Measurements from ENCODE around the gene PLXDC2.
"Not testable (repeated sequence)": the region's sequence is repeated elsewhere in the genome, so short reads cannot be mapped to it uniquely, and the experiment has no call there.

Gene PLXDC2

DNA sequence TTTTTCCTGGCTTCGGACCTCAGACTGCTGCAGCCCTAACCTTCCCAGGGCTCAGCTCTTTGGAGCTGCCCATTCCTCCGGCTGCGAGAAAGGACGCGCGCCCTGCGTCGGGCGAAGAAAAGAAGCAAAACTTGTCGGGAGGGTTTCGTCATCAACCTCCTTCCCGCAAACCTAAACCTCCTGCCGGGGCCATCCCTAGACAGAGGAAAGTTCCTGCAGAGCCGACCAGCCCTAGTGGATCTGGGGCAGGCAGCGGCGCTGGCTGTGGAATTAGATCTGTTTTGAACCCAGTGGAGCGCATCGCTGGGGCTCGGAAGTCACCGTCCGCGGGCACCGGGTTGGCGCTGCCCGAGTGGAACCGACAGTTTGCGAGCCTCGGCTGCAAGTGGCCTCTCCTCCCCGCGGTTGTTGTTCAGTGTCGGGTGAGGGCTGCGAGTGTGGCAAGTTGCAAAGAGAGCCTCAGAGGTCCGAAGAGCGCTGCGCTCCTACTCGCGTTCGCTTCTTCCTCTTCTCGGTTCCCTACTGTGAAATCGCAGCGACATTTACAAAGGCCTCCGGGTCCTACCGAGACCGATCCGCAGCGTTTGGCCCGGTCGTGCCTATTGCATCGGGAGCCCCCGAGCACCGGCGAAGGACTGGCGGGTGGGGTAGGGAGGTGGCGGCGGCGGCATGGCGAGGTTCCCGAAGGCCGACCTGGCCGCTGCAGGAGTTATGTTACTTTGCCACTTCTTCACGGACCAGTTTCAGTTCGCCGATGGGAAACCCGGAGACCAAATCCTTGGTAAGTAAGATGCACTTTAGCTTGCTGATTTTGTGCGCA, at the start of gene PLXDC2:
TSS of gene PLXDC2 (plus strand) at position 22 of the 820 bp plus-strand sequence.
- peak in 39 of 51 donors; percentile 28 to 92 (median 55) for DNase-seq

GRCh38 chr10:19767876-19768275, 48.4 kb upstream of the PLXDC2 start:
- DNase-seq = no peak

GRCh38 chr10:19769826-19770225, 46.4 kb upstream of the PLXDC2 start:
- not testable (repeated sequence) for DNase-seq

DNA sequence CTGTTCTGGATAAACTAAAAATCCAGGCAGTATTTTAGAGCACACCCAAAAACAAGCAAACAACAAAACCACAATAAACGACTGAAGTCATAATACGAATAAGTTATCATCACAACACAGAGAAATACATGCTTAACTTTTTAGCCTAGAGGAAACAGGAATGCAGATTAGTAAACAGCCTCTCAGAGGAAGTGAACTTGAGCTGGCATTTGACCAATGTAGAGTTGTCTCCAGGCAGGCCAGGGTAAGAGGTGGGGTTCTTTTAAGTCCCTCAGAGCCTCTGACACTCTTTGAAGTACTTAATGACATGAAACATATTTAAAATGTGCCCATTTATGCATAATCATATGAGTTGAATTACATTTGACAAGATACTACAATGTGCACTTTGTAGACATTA, 43.3 kb upstream of the PLXDC2 start:
- no peak for DNase-seq

GRCh38 chr10:19775296-19775695, 40.9 kb upstream of the PLXDC2 start:
- DNase-seq = no peak

GRCh38 chr10:19777806-19778205, 38.4 kb upstream of the PLXDC2 start:
- DNase-seq = no peak

DNA sequence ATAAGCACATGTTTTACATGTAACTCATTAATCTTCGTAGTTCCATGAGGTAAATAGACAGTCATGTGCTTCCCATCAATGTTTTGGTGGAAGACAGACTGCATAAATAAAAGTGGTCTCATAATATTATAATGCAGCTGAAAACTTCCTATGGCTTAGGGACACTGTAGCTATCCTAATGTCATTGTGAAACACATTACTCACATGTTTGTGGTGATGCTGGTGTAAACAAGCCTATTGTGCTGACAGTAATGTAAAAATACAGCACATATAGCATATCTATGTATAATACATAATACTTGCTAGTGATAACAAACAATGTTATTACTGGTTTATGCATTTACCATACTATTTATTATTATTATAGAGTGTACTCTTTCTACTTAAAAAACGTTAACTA, 37.2 kb upstream of the PLXDC2 start:
- DNase-seq = no peak

DNA sequence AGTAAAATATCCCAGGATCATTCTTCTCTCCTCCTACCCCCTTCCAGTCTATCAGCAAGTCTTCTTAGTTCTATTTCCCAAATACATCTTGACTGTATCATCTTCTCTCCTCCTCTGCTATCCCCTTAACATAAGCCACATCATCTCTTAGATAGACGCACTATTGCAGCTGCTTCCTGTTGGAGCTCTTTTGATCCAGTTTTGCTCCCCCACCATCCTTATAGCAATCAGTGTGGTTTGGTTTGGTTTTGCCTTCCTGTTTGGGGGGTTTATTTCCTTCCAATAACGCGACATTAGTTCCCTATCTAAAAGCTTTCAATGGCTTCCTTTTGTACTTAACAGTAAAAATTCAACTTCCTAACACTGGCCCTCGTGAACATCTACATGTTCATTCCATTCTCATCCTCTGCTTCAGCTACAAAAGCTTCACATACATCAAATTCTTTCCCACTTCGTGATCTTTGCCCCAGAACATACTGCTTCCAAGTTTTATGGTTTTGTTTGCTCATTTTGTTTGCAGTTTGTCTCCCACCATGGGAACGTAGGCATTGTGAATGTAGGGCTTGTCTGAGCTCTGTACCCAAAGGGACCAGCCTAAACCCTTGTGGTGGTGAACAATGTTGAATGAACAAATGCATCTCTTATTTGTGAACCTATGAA, 33.7 kb upstream of the PLXDC2 start:
- no peak for DNase-seq

DNA sequence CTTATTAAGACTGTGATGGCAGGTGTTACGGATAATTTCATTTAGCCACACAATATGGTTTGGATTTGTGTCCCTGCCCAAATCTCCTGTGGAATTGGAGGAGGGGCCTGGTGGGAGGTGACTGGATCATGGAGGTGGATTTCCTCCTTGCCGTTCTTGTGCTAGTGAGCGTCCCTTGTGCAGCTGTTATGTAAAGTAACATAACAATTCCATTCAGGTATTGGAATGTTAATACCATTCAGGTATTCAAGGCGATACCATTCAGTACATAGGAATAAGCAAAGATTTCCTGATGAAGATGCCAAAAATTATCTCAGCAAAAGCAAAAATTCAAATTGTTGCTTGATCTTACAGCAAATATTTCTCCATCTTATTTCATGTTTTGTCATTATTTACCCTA, 32.5 kb upstream of the PLXDC2 start:
- no peak for DNase-seq

DNA sequence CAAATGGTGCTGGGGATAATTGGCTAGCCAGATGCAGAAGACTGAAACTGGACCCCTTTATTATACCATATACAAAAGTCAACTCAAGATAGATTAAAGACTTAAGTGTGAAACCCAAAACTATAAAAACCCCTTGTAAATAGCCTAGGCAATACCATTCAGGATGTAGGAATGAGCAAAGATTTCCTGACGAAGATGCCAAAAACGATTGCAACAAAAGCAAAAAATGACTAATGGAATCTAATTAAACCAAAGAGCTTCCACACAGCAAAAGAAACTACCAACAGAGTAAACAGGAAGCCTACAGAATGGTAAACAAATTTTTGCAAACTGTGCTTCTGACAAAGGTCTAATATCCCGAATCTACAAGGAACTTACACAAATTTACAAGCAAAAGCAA, 30.9 kb upstream of the PLXDC2 start:
- no peak for DNase-seq

DNA sequence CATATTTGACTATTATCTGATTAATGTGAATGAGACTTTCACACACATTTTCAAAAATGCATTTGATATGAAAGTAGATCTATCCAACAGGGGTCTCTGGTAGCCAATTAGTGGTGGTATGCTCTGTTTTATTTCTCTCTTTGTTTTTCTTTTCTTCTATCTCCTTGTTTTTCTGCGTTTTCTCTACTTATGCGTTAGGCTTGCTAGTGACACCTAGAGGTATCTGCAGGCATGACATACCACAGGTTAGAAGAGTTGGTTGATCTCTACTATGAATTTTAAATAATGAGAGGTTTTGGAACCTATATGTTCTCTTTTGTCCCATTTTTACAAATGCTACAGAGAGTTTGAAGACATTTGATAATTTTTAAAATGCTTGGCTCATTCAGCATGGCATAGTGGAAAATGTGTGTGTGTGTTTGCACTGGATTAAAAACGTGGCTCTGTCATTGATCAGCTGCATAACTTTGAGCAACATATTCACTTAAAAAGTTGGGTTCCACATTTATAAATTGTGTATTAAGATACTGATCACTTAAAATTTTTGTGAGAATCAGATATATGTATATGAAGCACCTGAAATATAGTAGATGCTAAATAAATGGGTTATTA, 28.1 kb upstream of the PLXDC2 start:
- peak in 6 of 51 donors; percentile 0 to 13 (median 5) for DNase-seq

DNA sequence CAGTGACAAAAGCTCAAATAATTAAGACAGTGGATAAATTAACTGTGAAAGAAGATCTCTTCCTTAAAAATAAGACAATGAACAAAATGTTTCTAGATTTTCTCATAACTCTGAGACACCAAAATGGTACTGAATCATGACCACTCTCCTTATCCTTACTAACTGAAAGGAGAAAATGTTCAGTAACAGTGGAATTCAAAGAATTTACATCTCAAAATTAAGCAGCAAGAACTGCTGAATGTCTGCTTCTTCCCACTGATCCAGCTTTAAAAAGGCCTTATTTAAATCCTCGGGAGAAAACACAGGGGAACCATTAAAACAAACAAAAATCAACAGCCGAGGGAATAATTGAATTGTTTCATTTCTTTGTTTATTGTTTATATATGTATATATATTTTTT, 27.3 kb upstream of the PLXDC2 start:
- DNase-seq = no peak

DNA sequence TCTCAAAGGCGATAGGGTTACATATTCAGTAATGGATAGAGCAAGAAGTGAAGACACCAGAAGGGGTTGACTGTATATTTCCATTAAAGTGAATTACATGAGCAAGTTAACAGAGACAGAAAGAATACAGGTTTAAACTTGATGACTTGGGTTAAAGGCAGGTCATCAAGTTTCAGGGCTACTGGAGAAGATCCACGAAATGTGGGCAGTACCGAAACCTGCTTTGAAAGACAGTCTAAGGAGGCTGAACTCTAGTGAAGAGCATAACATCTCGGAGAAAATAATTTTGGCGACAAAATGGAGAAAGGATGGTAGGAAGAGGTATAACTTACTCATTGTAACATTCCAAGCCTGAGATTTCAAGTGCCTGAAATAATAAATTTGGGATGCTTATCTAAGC, 26.6 kb upstream of the PLXDC2 start:
- DNase-seq = no peak

DNA sequence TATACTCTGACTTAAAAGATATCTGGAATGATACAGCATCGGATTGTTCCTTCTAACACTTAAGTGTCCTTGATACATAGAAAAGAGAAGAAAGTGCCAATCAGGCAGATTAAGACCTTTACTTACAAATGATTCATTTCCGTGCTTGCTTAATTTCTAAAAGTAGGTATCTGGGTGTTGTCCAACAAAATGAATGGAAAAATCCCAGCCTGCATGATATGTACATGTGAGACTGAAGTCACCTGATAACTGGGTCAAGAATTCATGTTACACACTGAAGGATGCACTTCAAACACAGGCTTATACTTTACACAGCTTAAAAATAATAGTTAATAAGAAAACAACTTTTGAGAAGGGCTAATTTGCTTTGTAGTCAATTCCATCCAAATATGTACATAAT, 25.2 kb upstream of the PLXDC2 start:
- no peak for DNase-seq

DNA sequence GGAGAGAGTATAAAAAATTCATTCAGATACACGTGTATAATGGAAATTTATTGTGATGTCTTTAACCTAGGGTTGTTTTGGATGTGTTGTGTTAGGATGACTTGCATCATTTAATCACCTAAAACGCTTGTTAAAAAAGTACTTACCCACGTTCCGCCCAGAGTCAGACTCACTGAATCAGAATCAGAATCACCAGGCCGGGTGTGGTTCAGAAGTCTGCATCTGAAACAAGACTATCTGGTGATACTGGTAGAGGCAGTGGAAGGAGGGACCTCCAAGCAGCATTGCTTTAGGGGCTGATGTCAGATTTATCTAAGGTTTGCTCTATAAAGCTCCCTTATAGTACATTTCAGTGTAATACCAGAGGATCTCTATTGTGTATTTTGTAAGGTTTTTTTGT, 20.5 kb upstream of the PLXDC2 start:
- no peak for DNase-seq

- DNase-seq = no peak
Measured at GRCh38 chr10:19800161-19800560, 16.1 kb upstream of the PLXDC2 start.

GRCh38 chr10:19801369-19801768, 14.9 kb upstream of the PLXDC2 start:
- no peak for DNase-seq

- no peak for DNase-seq
Measured at GRCh38 chr10:19803676-19804075, 12.6 kb upstream of the PLXDC2 start.

DNA sequence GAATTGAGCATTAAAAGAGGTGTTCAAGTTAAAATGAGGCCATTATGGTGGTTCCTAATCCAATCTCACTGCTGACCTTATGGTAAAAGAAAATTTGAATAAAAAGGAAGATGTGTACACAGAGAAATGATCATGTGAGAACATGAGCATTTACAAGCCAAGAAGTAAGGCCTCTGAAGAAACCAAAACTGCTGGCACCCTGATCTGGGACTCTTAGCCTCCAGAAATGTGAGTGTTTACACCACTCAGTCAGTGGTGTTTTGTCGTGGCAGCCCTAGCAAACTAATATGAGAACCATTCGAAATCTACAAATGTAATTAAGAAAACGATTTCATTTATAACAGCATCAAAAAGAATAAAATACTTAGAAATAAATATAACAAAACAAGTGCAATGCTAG, 6.8 kb upstream of the PLXDC2 start:
- no peak for DNase-seq

DNA sequence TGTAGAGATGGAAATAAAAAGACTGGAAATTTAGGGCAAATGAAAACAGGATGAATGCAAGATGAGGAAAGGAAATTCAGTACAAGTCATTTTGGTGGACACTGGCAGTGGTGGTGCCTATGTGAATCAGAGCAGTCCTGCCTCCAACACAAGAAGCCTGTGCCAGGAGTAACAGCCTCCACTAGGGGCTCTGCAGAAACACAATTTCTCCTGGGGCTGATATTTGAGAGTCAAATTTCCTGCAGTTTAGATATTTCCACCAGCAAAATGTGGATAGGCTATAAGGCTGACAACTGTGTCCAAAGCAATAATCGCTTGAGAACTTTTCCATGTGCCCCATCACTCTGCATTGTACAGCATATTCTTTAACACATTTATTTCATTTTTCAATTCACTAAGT, 4.7 kb upstream of the PLXDC2 start:
- DNase-seq = peak in 10 of 51 donors; percentile 5 to 57 (median 25)

DNA sequence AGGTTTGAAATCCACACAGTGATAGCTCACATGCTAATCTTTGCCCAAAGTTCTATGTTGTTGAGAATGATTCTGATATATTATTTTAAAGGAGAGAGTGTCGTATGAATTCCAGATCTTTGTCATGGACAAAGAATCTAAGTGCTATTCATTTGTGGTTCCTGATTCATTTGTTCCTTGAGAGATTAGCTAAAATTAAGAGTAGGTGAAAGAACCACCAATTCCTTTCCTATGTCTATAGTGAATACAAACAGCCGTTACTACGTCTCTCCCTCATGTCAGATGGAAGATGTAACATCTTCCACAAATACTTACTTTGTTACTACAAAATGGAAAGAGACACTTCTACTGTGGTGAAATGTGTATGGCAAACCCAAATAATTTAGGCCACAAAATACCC, 3.3 kb upstream of the PLXDC2 start:
- DNase-seq = no peak

DNA sequence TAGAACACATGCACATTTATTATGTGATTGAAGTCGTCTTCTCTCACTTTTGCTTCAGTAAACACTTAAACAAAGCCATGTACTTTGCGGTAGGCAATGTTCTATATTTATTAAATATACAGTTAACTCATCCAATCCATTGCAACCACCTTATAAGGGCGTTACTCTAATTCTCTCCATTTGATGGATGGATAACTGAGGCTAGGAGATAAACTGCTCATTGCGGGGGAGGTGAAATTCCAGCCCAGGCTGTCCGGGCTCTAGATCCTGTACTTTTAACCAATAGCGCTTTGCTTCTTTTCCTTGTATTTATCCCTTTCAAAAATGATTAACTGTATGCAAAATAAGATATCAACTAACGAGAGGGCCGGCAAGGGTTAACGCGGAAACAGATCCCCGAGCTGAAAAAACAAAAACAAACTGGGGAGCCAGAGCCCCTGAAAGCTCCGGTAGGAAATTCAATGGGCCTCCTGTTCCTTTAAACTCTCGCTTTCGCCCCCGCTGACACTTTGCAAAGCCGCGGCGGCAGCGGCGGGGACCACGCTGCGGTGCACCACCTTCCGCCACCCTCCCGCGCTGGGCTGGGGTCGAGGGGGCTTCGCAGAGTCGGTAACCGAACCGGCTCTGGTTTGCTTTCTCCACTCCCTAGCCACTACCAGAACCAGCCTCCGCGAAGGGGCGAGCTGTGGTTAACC, 1.0 kb upstream of the PLXDC2 start:
- DNase-seq = peak in 10 of 51 donors; percentile 34 to 75 (median 58)

Measured in hypothalamus (tissue), 51 donors.